Stimulated activated naive CD4-positive, alpha-beta T cell treated with Interleukin-2 at 50 U/mL for 16 hours (primary cell): ENCODE measurements around the gene ASB1.

Source experiments
- DNase-seq: peaks from one replicate; lab custom pipeline; 2025; lab: John Stamatoyannopoulos, UW

Gene ASB1

DNA sequence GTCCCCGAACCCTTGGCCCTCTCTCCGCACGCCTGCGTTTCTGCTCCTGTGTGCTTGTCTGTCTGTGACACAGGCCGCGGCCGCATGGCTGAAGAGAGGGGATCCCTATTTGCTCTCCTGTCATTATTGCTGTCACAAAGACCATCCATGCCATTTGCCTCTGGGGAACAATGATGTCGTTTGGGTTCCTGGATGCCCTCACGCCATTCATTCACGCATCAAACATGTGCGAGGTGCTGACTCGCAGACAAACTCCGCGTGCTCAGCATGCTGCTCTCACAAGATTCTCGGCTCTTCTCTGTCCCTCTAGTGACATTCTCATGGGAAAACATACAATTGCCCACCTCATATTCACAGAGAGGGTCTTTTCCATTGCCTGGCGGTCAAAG is 67.8 kb downstream of the ASB1 start:
- no peak for DNase-seq

DNA sequence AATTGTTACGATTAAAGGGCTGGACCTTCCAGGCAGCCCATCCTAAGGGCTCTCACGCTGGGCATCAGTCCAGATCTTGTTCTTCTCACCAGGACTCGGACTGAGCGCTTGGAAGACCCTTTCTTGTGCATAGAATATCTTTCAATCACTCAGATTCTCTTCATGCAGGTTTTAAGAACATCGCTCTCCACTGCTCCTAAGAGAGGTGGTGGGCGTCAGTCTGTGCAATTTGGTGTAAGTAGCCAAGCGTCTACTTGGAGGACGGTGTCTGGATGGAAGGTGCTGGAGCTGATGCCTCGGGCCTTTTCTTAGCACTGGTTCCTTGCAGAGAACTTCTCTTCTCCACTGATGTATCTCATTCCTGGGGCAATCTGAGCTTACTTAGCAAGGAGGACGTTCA is 68.7 kb downstream of the ASB1 start:
- no peak for DNase-seq

DNA sequence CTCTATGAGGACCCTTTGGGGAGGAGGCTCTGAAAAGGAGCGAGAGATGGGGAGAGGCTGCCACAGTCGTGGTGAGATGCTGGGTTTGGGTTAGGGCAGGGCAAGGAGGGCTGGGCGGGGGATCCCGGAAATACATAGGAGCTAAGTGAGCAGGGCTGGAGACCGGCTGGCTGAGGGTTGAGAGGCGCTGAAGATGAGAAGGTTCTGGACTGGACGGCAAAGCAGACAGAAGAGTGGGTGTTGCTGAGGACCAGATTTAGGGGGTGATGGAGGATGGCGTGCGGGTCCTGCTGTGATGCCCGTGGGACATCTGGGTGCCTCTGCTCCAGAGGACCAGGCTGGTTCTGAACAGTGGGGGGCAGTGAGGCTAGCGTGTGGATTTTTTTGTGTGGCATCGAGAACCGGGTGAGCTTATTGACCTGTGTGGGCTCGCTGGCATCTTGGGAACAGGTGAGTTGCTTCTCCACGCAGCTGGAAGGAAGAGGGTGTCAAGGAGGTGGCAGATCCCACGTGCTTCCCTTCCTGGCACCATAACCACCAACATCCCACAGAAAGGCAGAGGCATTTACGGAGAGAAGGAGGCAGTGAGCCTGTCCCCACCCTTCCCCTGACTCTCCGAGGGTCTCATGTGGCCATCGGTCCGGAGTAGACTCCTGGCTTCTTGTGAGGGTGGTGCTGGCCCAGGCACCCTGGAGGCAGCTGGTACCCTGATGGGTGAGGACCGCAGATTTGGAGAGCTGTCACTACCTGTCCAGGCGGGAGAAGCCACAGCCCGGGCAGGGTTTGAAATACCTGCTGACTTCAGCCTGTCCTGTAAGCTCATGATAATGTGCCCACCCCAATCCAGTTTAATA is 70.3 kb downstream of the ASB1 start:
- no peak for DNase-seq

DNA sequence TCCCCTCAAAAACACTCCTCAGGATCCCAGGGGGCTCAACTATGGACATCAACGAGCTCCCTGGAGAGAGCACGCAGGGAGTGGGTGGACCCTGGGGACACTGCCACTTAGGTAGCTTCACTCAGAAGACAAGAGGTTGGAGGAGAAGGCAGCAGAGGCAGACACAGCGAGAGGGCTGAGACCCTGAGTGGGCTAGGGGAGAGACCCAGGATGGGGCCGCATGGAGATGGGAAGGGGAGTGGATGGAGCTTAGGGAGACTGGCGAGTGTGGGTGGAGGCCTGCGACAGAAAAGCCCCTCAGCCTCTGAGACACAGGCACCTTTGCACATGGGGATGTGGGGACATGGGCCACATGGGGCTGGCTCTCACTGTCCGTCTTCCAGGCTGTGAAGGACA is 70.9 kb downstream of the ASB1 start:
- DNase-seq, result no peak

DNA sequence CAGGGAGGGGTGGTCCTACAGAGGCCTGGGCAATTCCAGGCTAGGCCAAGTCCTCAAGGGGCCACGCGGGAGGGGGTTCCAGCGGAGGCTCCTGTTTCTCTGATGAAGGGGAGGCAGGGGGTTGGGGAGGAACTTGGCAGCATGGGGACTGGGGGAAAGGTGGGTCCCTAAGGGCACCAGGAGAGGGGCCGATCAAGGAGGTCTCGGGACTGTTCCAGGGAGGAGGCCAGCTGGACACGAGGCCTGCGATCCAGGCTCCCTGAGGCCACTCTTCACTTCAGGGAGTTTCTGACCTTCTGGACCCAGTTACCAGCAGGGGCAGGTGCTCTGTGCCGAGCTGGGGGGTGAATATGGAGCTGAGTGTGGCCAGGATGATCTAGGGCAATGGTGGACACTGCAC is 71.5 kb downstream of the ASB1 start:
- no peak for DNase-seq

DNA sequence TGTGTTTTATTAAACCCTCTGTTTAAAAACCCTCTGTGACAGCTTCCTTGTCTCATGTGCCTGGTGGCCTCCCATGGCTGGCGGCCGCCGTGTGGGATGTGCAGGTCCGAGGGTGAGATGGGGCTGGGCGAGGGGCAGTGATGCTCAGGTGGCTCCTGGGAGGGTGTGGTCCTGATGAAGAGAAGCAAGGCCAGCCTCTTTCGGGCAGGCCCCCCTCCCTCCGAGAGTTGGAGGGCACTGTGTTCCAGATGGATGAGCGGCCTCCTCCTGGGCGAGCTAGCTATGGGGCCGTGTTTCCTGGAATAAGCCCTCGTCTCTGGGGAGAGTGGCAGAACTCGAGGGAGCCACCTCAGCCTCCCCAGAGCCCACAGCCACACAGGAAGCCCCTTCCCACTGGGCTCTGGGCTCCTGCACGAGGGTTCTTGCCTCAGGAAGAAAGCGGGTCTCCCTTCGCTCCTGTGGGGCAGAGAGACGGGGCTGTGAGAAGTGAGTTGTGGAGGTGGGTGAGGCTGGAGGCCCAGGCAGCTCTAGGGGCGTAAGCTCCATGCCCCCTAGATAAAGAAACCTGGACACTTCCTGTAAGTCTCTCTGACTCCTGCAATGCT is 72.1 kb downstream of the ASB1 start:
- DNase-seq, result no peak

DNA sequence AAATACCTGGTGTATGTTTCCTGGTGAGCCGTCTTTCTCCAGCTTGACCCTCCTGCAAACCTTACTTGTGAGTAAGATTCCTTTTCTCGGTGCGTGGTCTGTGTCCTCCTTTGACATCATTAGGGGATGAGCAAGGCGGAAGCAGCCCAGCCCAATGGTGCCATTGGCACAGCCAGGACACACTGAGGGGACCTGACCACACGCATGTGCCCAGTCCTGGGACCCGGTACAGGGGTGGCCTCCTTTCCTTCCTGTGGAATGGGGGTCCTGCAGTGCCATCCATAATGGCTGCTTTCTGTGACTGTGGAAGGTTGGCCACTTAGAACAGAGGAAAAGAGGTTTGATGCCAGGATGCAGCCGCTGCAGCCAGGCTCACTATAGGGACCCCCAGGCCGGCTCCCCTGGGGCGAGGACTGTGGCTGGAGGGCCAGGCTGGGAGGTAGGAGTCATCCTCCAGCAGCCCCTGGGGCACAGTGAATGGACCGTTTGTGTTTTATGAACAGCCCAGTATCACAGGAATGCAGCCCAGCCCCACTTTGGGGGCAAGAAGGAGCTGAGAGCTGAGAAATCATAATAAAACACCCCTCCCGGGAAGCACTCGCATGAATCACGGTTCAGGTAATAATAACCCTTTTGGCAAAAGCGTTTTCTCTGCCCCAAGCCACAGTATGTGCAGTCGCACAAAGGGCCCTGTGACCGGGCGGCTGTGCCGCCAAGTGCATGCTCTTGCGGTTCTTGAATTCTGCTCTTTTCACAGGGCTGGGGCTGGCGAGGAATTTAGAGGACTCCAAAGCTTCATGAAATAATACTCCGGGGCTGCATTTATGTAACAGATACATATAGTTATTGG is 73.2 kb downstream of the ASB1 start:
- no peak for DNase-seq

DNA sequence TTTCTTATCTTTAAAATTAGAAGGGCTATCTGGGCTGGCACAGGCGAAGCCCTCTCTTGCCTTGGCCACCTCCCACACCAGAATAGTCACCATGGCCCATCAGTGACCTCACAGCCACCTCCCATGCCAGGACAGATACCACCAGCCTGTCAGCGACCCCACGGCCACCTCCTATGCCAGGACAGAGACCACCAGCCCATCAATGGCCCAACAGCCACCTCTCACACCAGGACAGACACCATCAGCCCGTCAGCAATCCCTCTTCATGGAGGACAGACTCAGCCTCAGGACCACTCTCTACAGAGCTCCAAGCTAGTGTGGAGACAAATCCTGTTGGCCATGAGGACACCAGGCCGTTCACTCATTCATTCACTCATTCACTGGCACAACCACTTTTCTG is 74.6 kb downstream of the ASB1 start:
- no peak for DNase-seq
